ENCODE measurements around the gene NIT1.

GRCh38 chr1:161139766-161140165, 21.9 kb downstream of the NIT1 start:
- TF ChIP-seq CTCF (IDR thresholded peaks at IDR 0.05): 0 out of 2 replicates have a peak, but pooled peaks have one; percentile 26
- TF ChIP-seq SP1 (CRISPR knock-in tag; conservative IDR thresholded peaks at IDR 0.05): no peak
- TF ChIP-seq USF1 (CRISPR knock-in tag; IDR thresholded peaks at IDR 0.05): no peak
- TF ChIP-seq MAX (CRISPR knock-in tag; IDR thresholded peaks at IDR 0.05): no peak

All from WTC11 (cell line).